ENCODE data around the gene ADAMTS4. TPM values are rescaled to one million over a fixed set of nuclear protein-coding genes. Genes with fewer than 3 reads are reported as not detected.

Gene ADAMTS4
- total RNA-seq, 1 experiment from 2014 or later: 31.6 TPM

DNA sequence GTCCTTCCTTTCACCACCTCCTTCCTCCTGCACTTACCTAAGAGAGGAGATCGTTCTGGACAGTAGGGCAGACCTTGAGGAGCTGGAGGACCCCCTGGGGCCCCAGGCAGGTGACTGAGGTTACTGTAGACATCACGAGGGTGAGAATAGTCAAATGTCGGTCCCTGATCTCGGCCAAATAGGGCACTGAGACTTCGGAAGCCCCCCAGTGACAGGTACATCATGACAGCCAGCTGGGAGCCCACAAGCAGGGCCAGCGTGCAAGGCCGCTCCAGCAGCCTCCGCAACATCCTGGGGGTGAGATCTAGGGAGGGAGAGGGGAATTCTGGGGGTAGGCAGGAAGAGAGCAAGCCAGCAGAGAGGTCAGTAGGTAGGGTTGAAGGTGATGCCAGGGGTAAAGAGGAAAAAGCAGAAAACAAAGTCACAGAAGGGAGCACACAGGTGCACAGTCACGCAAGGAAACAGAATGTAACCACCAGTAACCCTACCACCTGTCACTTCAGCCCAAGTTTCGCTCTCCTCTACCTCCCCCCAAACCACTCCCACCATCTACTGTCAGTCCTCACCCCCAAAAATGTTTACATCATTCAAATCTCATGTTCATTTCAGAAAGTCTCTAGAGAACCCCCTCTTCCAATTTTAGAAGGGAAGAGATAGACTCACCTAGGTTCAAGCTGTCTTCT lies 22.9 kb downstream of the ADAMTS4 start:
- CTCF ChIA-PET: no interaction called here
- H3K36me3 ChIP-seq (ENCODE audit: insufficient read depth, low read length, poor library complexity, severe bottlenecking): peaks cover 41% of the 10 kb centered on the region
- no peaks in the 10 kb centered on the region for H3K27me3 ChIP-seq (replicated peaks; ENCODE audit: insufficient read depth, low read depth, low read length, poor library complexity)
- no peak for TF ChIP-seq EZH2 (IDR thresholded peaks at IDR 0.05; ENCODE audit: borderline replicate concordance, low read depth, low read length, poor library complexity, severe bottlenecking)
- no peaks in the 10 kb centered on the region for H3K9me3 ChIP-seq (ENCODE audit: low read depth, low read length, poor library complexity, severe bottlenecking)
- intact Hi-C loops (cut with micrococcal nuclease; ENCODE audit: unreplicated experiment): no loop called here
- peaks cover 15% of the 10 kb centered on the region for H3K4me1 ChIP-seq (ENCODE audit: insufficient read depth, low read length, poor library complexity, severe bottlenecking)
- POLR2A ChIA-PET (ENCODE audit: low non-redundant PET): interaction anchor here (0.6 kb wide), 1 partner anchor 12 kb away, joined by 5 read pairs; no protein-coding TSS in a partner anchor
- H3K27ac ChIP-seq (ENCODE audit: low read depth, low read length, poor library complexity, severe bottlenecking): peak overlapping the region; percentile 87
- BruUV-seq (replicated peaks): no TSS peak
- no peak for DNase-seq (ENCODE audit: low spot score)
- H3K4me3 ChIP-seq (ENCODE audit: low read depth, low read length, poor library complexity, severe bottlenecking): peak overlapping the region; percentile 78

GRCh38 chr1:161174911-161175310 lies 23.9 kb downstream of the ADAMTS4 start:
- peaks cover 15% of the 10 kb centered on the region for H3K4me1 ChIP-seq (ENCODE audit: insufficient read depth, low read length, poor library complexity, severe bottlenecking)
- TF ChIP-seq EZH2 (IDR thresholded peaks at IDR 0.05; ENCODE audit: borderline replicate concordance, low read depth, low read length, poor library complexity, severe bottlenecking) (no peak), CTCF (conservative IDR thresholded peaks at IDR 0.05; ENCODE audit: low read depth, low read length) (no peak)
- no peak overlapping the region for H3K4me3 ChIP-seq (ENCODE audit: low read depth, low read length, poor library complexity, severe bottlenecking)
- intact Hi-C loops (cut with micrococcal nuclease; ENCODE audit: unreplicated experiment): no loop called here
- no TSS peak for BruUV-seq (replicated peaks)
- H3K27me3 ChIP-seq (replicated peaks; ENCODE audit: insufficient read depth, low read depth, low read length, poor library complexity): no peaks in the 10 kb centered on the region
- ChIA-PET CTCF (no interaction called here), POLR2A (ENCODE audit: low non-redundant PET) (no interaction called here)
- H3K36me3 ChIP-seq (ENCODE audit: insufficient read depth, low read length, poor library complexity, severe bottlenecking): peaks cover 47% of the 10 kb centered on the region
- no peak overlapping the region for H3K27ac ChIP-seq (ENCODE audit: low read depth, low read length, poor library complexity, severe bottlenecking)
- no peak for DNase-seq (ENCODE audit: low spot score)
- H3K9me3 ChIP-seq (ENCODE audit: low read depth, low read length, poor library complexity, severe bottlenecking): no peaks in the 10 kb centered on the region

- no peak for DNase-seq (ENCODE audit: low spot score)
- CTCF ChIA-PET: no interaction called here
- intact Hi-C loops (cut with micrococcal nuclease; ENCODE audit: unreplicated experiment): no loop called here
- H3K9me3 ChIP-seq (ENCODE audit: low read depth, low read length, poor library complexity, severe bottlenecking): no peaks in the 10 kb centered on the region
- no peaks in the 10 kb centered on the region for H3K27me3 ChIP-seq (replicated peaks; ENCODE audit: insufficient read depth, low read depth, low read length, poor library complexity)
- H3K4me3 ChIP-seq (ENCODE audit: low read depth, low read length, poor library complexity, severe bottlenecking): no peak overlapping the region
- POLR2A ChIA-PET (ENCODE audit: low non-redundant PET): no interaction called here
- no TSS peak for BruUV-seq (replicated peaks)
- no peak overlapping the region for H3K27ac ChIP-seq (ENCODE audit: low read depth, low read length, poor library complexity, severe bottlenecking)
- H3K36me3 ChIP-seq (ENCODE audit: insufficient read depth, low read length, poor library complexity, severe bottlenecking): peaks cover 56% of the 10 kb centered on the region
- H3K4me1 ChIP-seq (ENCODE audit: insufficient read depth, low read length, poor library complexity, severe bottlenecking): peaks cover 15% of the 10 kb centered on the region
- no peak for TF ChIP-seq CTCF (conservative IDR thresholded peaks at IDR 0.05; ENCODE audit: low read depth, low read length)
- TF ChIP-seq EZH2 (IDR thresholded peaks at IDR 0.05; ENCODE audit: borderline replicate concordance, low read depth, low read length, poor library complexity, severe bottlenecking): no peak
Observed at GRCh38 chr1:161173711-161174110, 25.1 kb downstream of the ADAMTS4 start.
